Measurements from ENCODE around the gene ZNF33A.

The ZNF33A gene

DNA sequence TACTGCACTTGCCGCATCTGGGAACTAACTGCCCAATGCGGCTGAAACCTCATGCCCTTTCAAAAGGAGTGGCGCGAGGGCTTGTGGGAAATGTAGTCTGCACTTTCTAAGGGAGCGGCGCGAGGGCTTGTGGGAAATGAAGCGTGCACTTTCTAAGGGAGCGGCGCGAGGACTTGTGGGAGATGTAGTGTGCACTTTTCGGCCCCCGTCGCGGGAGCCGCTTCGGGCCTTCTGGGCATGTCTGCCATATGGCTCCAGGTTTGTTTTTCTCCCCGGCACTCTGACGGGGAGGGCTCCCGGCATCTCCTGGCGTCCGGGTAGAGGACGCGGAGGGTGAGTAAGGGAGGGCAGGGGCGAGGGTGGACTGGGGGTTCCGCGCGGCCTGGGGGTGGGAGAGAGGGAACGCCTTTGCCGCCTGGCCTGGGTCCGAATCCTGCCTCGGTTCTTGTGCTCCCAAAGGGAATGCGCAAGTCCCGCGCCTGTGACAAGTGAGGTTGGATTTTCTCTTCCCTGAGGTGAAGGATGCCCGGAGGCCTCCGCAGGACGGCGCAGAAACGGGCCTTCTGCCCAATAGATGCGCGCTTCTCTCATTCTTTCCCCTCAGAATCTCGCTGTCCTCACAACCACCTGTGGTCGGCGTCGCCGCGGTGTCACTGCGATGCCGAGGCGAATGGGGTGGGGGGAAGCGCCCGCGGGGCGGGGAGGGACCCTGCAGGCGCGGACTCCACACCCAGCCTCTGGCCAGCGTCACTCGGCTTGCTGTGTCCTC, 83.9 kb downstream of the ZNF33A start, which contains the start of gene ZNF37A:
Gene ZNF37A, plus strand, starts transcription at position 180 of the 769 bp plus-strand sequence. CDS start 2,281 bp downstream, outside the sequence.
- TF ChIP-seq POLR2A (IDR thresholded peaks at IDR 0.05; ENCODE audit: extremely low read depth, insufficient read length) (peak; percentile 36), MYC (IDR thresholded peaks at IDR 0.05; ENCODE audit: low read depth, low read length) (peak; percentile 63)
- TF ChIP-seq, protein P1, sequence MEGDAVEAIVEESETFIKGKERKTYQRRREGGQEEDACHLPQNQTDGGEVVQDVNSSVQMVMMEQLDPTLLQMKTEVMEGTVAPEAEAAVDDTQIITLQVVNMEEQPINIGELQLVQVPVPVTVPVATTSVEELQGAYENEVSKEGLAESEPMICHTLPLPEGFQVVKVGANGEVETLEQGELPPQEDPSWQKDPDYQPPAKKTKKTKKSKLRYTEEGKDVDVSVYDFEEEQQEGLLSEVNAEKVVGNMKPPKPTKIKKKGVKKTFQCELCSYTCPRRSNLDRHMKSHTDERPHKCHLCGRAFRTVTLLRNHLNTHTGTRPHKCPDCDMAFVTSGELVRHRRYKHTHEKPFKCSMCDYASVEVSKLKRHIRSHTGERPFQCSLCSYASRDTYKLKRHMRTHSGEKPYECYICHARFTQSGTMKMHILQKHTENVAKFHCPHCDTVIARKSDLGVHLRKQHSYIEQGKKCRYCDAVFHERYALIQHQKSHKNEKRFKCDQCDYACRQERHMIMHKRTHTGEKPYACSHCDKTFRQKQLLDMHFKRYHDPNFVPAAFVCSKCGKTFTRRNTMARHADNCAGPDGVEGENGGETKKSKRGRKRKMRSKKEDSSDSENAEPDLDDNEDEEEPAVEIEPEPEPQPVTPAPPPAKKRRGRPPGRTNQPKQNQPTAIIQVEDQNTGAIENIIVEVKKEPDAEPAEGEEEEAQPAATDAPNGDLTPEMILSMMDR (IDR thresholded peaks at IDR 0.05; ENCODE audit: low read depth, low read length) = no peak
- TF ChIP-seq, protein P2, sequence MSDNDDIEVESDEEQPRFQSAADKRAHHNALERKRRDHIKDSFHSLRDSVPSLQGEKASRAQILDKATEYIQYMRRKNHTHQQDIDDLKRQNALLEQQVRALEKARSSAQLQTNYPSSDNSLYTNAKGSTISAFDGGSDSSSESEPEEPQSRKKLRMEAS (IDR thresholded peaks at IDR 0.05; ENCODE audit: low read depth, low read length) = peak; percentile 49
- peak within 1 kb of the TSS; percentile 74 for H3K4me3 ChIP-seq (ENCODE audit: low read depth, low read length)
- peak; percentile 93 for DNase-seq (ENCODE audit: low read depth)

DNA sequence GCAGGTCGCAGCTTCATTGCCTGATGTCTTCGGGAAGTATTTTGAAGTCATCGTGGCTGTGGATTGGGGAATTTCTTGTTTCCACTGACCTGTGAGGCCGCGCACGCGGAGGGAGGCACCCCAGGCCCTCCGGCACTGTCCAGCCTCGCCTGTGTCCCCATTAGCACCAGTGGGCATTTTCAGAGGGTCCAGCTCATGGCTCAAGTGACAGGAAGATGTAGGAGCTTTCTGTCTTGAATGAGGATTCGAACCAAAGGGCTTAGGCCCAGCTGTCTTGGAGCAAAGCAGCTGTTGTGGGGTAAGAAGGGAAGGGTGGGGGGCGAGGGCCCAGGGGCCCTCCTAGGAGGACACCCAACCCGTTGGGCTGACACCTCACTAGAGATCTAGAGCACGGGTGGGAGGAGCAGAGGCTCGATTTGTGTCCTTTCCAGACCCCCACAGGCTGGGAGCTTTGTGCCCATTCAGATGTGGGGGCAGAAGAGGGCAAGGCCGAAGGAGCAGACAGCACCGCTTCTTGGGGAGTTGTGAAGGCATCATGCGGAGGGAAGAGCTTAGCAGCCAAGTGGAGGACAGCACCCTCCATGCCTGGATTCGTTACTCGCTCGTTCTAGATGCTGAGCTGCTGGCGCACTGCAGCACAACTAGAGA, 84.6 kb downstream of the ZNF33A start:
- TF ChIP-seq, protein P1 (IDR thresholded peaks at IDR 0.05; ENCODE audit: low read depth, low read length) = no peak
- no peak for TF ChIP-seq POLR2A (IDR thresholded peaks at IDR 0.05; ENCODE audit: extremely low read depth, insufficient read length)
- TF ChIP-seq, protein P2 (IDR thresholded peaks at IDR 0.05; ENCODE audit: low read depth, low read length) = no peak
- TF ChIP-seq MYC (IDR thresholded peaks at IDR 0.05; ENCODE audit: low read depth, low read length) = no peak
- no peak for DNase-seq (ENCODE audit: low read depth)
- peak overlapping the region; percentile 74 for H3K4me3 ChIP-seq (ENCODE audit: low read depth, low read length)

DNA sequence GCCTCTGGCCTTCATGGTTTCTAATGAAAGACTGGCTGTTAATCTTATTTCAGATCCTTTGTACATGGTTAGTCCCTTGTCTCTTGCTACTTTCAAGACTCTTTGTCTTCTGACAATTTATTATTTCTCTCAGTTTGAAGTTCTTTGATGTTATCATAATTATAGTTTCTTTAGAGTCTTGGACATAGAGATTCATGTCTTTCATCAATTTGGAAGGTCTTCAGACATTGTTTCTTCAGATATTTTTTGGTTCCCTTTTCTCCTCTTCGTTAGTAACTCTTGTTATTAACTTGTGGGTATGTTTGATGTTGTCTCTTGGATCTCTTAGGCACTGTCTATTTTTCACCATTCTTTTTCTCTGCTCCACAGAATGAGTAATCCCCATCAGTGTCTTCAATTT, 92.4 kb downstream of the ZNF33A start:
- H3K4me3 ChIP-seq (ENCODE audit: low read depth, low read length) = no peak overlapping the region
- TF ChIP-seq, protein P1 (IDR thresholded peaks at IDR 0.05; ENCODE audit: low read depth, low read length) = no peak
- TF ChIP-seq POLR2A (IDR thresholded peaks at IDR 0.05; ENCODE audit: extremely low read depth, insufficient read length) = no peak
- TF ChIP-seq MYC (IDR thresholded peaks at IDR 0.05; ENCODE audit: low read depth, low read length) = no peak
- TF ChIP-seq, protein P2 (IDR thresholded peaks at IDR 0.05; ENCODE audit: low read depth, low read length) = no peak
- DNase-seq (ENCODE audit: low read depth) = no peak

DNA sequence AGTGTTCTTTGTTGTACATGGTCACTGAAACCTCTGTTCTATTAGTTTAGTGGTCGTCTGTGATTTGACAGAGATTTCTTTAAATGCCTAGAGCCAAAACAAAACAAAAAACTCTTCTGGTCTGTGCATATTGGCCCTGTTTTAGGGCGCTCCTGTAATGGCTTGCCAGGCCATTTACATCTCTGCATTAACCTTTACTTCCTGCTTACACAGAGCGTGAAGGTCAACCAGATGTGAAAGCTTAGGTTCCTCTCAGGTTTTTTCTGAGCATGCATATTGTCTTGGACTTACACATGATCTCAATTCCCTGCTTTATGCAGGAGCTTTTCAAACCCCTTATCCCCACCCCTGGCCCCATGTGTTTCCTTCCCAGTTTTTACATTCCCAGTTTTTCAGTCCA, 93.3 kb downstream of the ZNF33A start:
- TF ChIP-seq POLR2A (IDR thresholded peaks at IDR 0.05; ENCODE audit: extremely low read depth, insufficient read length) (no peak), MYC (IDR thresholded peaks at IDR 0.05; ENCODE audit: low read depth, low read length) (no peak)
- TF ChIP-seq, protein P1 (IDR thresholded peaks at IDR 0.05; ENCODE audit: low read depth, low read length) = no peak
- TF ChIP-seq, protein P2 (IDR thresholded peaks at IDR 0.05; ENCODE audit: low read depth, low read length) = no peak
- no peak overlapping the region for H3K4me3 ChIP-seq (ENCODE audit: low read depth, low read length)
- DNase-seq (ENCODE audit: low read depth) = no peak

DNA sequence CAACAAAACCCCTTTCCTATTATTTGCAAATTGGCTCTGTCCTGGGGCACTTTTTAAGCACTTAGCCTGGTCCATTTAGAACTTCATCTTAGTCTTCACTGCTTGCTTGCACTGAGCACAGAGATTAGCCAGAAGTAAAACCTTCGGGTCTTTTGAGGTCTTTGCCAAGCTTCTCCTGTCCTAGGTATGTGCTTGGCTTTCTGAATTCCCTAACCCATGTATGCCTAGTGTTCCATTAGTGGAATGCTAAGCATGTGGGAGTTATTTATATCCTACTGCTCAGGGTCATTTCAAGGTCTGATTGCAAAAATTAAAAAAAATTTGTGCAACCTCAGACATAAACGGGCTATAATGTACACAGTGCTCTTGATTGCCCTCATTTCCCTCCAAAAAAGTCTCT, 101.7 kb downstream of the ZNF33A start:
- H3K4me3 ChIP-seq (ENCODE audit: low read depth, low read length) = no peak overlapping the region
- TF ChIP-seq, protein P1 (IDR thresholded peaks at IDR 0.05; ENCODE audit: low read depth, low read length) = no peak
- TF ChIP-seq, protein P2 (IDR thresholded peaks at IDR 0.05; ENCODE audit: low read depth, low read length) = no peak
- no peak for TF ChIP-seq POLR2A (IDR thresholded peaks at IDR 0.05; ENCODE audit: extremely low read depth, insufficient read length)
- TF ChIP-seq MYC (IDR thresholded peaks at IDR 0.05; ENCODE audit: low read depth, low read length) = no peak
- DNase-seq (ENCODE audit: low read depth) = no peak
